Osteocyte (in vitro differentiated cells): ENCODE measurements around the gene ADCYAP1. TPM values are rescaled to one million over a fixed set of nuclear protein-coding genes. Genes with fewer than 3 reads are reported as not detected.

ENCODE experiments used
- DNase-seq: peaks from one replicate; pipeline ENCODE4 v3.0.0; 2021; ENCODE audit warnings: mixed read lengths; ENCODE audit not compliant: unreplicated experiment; ENCODE audit errors: extremely low spot score
- H3K27ac Mint-ChIP-seq: one replicate; pipeline ENCODE4 v1.8.0; 2021; ENCODE audit warnings: mild to moderate bottlenecking, mixed read lengths; ENCODE audit not compliant: unreplicated experiment
- H3K27me3 Mint-ChIP-seq: one replicate; pipeline ENCODE4 v1.8.0; 2021; ENCODE audit warnings: mixed read lengths; ENCODE audit not compliant: unreplicated experiment
- H3K36me3 Mint-ChIP-seq: one replicate; pipeline ENCODE4 v1.8.0; 2021; ENCODE audit warnings: mixed read lengths; ENCODE audit not compliant: unreplicated experiment
- H3K4me1 Mint-ChIP-seq: one replicate; pipeline ENCODE4 v1.8.0; 2021; ENCODE audit warnings: mixed read lengths; ENCODE audit not compliant: unreplicated experiment
- H3K4me3 Mint-ChIP-seq: one replicate; pipeline ENCODE4 v1.8.0; 2021; ENCODE audit warnings: mild to moderate bottlenecking, moderate library complexity, mixed read lengths; ENCODE audit not compliant: unreplicated experiment
- H3K9me3 Mint-ChIP-seq: one replicate; pipeline ENCODE4 v1.8.0; 2021; ENCODE audit warnings: mixed read lengths; ENCODE audit not compliant: unreplicated experiment
- total RNA-seq: library from RNA; stranded (reverse); gene quantifications from 2 replicates; pipeline ENCODE4 v1.2.1, GENCODE V29; 2021
- TF ChIP-seq, protein P1 (sequence below): fragments of 200-600 bp; sonication (generic); IDR thresholded peaks from 2 replicates; pipeline ENCODE4 v1.5.0; 2021; ENCODE audit warnings: antibody characterized with exemption, mild to moderate bottlenecking, moderate library complexity

ADCYAP1 gene
- total RNA-seq, 1 donor from 2014 or later: not detected

DNA sequence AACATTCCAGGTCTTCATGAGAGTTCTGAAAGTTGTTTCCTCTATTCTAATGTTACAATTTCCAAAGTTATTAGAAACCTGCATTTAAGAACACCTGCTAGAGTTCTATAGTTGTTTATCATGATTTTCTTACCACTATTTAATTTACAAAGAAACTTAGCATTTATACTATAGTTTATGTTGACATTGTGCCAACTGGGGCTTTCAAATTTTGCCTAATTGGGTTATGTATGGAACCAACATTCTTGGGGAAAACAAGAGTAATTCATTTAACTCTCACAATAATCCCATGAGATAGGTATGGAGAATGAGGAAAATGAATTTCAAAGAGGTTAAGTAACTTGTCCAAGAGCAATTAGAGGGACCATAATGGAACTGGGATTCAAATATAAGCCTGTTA lies 28.8 kb upstream of the ADCYAP1 start:
- TF ChIP-seq, protein P1, sequence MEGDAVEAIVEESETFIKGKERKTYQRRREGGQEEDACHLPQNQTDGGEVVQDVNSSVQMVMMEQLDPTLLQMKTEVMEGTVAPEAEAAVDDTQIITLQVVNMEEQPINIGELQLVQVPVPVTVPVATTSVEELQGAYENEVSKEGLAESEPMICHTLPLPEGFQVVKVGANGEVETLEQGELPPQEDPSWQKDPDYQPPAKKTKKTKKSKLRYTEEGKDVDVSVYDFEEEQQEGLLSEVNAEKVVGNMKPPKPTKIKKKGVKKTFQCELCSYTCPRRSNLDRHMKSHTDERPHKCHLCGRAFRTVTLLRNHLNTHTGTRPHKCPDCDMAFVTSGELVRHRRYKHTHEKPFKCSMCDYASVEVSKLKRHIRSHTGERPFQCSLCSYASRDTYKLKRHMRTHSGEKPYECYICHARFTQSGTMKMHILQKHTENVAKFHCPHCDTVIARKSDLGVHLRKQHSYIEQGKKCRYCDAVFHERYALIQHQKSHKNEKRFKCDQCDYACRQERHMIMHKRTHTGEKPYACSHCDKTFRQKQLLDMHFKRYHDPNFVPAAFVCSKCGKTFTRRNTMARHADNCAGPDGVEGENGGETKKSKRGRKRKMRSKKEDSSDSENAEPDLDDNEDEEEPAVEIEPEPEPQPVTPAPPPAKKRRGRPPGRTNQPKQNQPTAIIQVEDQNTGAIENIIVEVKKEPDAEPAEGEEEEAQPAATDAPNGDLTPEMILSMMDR: no peak
- no peaks in the 10 kb centered on the region for H3K4me1 Mint-ChIP-seq
- H3K9me3 Mint-ChIP-seq: no peaks in the 10 kb centered on the region
- peaks cover 31% of the 10 kb centered on the region for H3K27me3 Mint-ChIP-seq
- H3K4me3 Mint-ChIP-seq: no peak overlapping the region
- no peaks in the 10 kb centered on the region for H3K36me3 Mint-ChIP-seq
- no peak for DNase-seq
- H3K27ac Mint-ChIP-seq: no peak overlapping the region

DNA sequence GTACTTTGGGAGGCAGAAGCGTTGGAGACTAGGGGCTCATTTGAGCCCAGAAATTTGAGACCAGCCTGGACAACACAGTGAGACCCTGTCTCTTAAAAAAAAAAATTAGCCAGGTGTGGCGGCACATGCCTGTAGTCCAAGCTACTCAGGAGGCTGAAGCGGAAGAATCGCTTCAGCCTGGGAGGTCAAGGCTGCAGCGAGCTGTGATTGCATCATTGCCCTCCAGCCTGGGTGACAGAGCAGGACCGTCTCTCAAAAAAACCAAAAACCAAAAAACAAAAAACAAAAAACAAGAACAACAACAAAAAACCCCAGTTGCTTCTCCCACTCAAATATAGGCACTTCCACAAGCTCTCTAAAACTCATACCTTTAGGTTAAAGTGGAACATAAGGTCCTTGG lies 27.4 kb upstream of the ADCYAP1 start:
- Mint-ChIP-seq H3K4me3 (no peak overlapping the region), H3K36me3 (no peaks in the 10 kb centered on the region), H3K27me3 (peaks cover 28% of the 10 kb centered on the region), H3K4me1 (no peaks in the 10 kb centered on the region), H3K27ac (no peak overlapping the region), H3K9me3 (no peaks in the 10 kb centered on the region)
- TF ChIP-seq, protein P1: no peak
- DNase-seq: no peak

DNA sequence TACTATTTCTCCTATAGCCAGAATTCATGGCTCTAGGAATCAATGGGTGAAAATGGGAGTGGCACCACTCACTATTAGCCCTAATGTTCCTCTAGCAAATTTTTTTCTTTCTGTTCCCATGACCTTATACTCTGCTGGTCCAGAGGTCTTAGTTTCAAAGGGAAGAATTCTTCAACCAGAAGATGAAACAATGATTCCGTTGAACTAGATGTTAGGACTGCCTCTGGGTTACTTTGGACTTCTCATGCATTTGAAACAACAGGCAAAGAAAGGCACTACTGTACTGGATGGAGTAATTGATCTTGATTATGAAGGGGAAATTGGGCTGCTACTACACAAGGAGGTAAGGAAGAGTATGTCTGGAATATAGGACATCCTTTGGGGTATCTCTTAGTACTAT lies 18.6 kb upstream of the ADCYAP1 start:
- Mint-ChIP-seq H3K36me3 (no peaks in the 10 kb centered on the region), H3K9me3 (no peaks in the 10 kb centered on the region), H3K27ac (no peak overlapping the region), H3K27me3 (peaks cover 1% of the 10 kb centered on the region), H3K4me3 (no peak overlapping the region), H3K4me1 (no peaks in the 10 kb centered on the region)
- TF ChIP-seq, protein P1: no peak
- DNase-seq: no peak

DNA sequence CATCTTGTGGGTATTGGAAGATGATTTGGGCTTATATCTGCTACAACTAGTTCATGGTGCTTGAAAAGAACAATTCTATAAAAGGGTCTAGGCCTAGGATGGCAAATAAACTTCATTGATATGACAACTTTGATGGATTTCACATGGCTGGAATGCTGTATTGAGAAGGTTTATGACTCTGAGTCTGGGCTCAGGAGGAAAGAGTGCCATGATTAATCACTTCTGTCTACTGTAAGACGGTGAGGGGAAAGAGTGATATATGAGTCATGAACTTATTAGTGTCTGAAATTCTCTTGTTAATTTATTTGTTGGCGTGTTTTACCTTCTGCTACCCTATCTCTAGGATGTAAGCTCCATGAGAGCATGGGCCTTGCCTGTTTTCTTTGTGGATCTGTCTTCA lies 17.0 kb upstream of the ADCYAP1 start:
- no peaks in the 10 kb centered on the region for H3K4me1 Mint-ChIP-seq
- H3K9me3 Mint-ChIP-seq: no peaks in the 10 kb centered on the region
- no peaks in the 10 kb centered on the region for H3K36me3 Mint-ChIP-seq
- H3K4me3 Mint-ChIP-seq: no peak overlapping the region
- no peak for DNase-seq
- TF ChIP-seq, protein P1: no peak
- no peak overlapping the region for H3K27ac Mint-ChIP-seq
- no peaks in the 10 kb centered on the region for H3K27me3 Mint-ChIP-seq

DNA sequence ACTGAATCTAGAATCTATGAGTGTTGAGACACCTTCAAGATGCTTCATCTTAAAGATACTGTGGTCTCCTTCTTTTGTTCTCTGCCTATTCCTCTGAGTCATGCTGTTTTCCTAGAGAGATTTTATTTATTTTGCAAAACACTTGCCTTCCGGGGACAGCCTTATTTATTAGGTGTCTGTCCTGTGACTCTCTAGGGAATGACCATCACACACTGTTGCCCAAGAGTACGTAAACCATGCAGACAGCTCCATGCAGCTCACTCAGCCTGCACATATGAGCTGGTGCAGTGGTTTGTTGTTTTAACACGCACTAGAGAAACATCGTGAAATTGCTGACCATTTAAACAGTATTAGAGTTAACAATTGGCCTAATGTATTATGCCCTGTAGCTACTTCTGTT lies 12.4 kb upstream of the ADCYAP1 start:
- no peaks in the 10 kb centered on the region for H3K9me3 Mint-ChIP-seq

More for the DNA sequence above, 12.4 kb upstream of the ADCYAP1 start:
- H3K4me3 Mint-ChIP-seq: no peak overlapping the region
- TF ChIP-seq, protein P1: no peak
- H3K4me1 Mint-ChIP-seq: no peaks in the 10 kb centered on the region
- DNase-seq: no peak
- no peaks in the 10 kb centered on the region for H3K36me3 Mint-ChIP-seq
- H3K27me3 Mint-ChIP-seq: peaks cover 14% of the 10 kb centered on the region
- H3K27ac Mint-ChIP-seq: no peak overlapping the region
